Liver (tissue), 9 donors: ENCODE measurements around the gene LDB3. TPM values are rescaled to one million over a fixed set of nuclear protein-coding genes. Genes with fewer than 3 reads are reported as not detected.

ENCODE experiments used
- DNase-seq: peaks from one replicate; pipeline ENCODE4 v3.0.0-alpha.2; 2017; ENCODE audit warnings: low spot score
- H3K27ac ChIP-seq, 2 donors: one replicate each; pipeline ENCODE4 v1.7.0; 2013; ENCODE audit warnings: inconsistent platforms in 2 of 2, low read length in 2 of 2, control low read depth in 1 of 2, low read depth in 1 of 2, mild to moderate bottlenecking in 1 of 2
- H3K27me3 ChIP-seq, 4 donors: one replicate each; pipeline versions ENCODE4 v1.6.1 to v1.7.0; 2013; ENCODE audit warnings: low read length in 3 of 4, inconsistent platforms in 1 of 4, mild to moderate bottlenecking in 1 of 4, moderate library complexity in 1 of 4; ENCODE audit not compliant: control insufficient read depth in 4 of 4, insufficient read depth in 4 of 4
- H3K36me3 ChIP-seq, 4 donors: one replicate each; pipeline versions ENCODE4 v1.6.1 to v1.7.0; 2013; ENCODE audit warnings: low read length in 3 of 4, mild to moderate bottlenecking in 3 of 4, low read depth in 1 of 4, moderate library complexity in 1 of 4; ENCODE audit not compliant: control insufficient read depth in 4 of 4, insufficient read depth in 3 of 4
- H3K4me1 ChIP-seq, 4 donors: one replicate each; pipeline versions ENCODE4 v1.6.1 to v1.7.0; 2013; ENCODE audit warnings: low read length in 3 of 4, mild to moderate bottlenecking in 3 of 4, moderate library complexity in 1 of 4; ENCODE audit not compliant: control insufficient read depth in 4 of 4, insufficient read depth in 4 of 4
- H3K4me3 ChIP-seq, 3 donors: one replicate each; pipeline versions ENCODE4 v1.6.1 to v1.7.0; 2013; ENCODE audit warnings: low read length in 3 of 3, control low read depth in 1 of 3, low read depth in 1 of 3, mild to moderate bottlenecking in 1 of 3
- H3K9ac ChIP-seq, 2 donors: one replicate each; pipeline ENCODE4 v1.7.0; 2013; ENCODE audit warnings: low read length in 2 of 2, mild to moderate bottlenecking in 2 of 2, moderate library complexity in 2 of 2, control low read depth in 1 of 2, low read depth in 1 of 2
- H3K9me3 ChIP-seq, 4 donors: one replicate each; pipeline versions ENCODE4 v1.6.1 to v1.7.0; 2013; ENCODE audit warnings: low read length in 3 of 4; ENCODE audit not compliant: control insufficient read depth in 4 of 4
- EGR1 ChIP-seq, 2 donors: IDR thresholded peaks; 2 replicates each; pipeline ENCODE4 v1.6.1; 2016 to 2018; ENCODE audit warnings: antibody characterized with exemption in 2 of 2, low read depth in 2 of 2
- FOXA1 ChIP-seq: IDR thresholded peaks from 2 replicates; pipeline ENCODE4 v1.6.1; 2016; ENCODE audit warnings: antibody characterized with exemption
- FOXA2 ChIP-seq: IDR thresholded peaks from 2 replicates; pipeline ENCODE4 v1.6.1; 2016; ENCODE audit warnings: antibody characterized with exemption
- GABPA ChIP-seq, 2 donors: IDR thresholded peaks in 1 of 2; conservative IDR thresholded peaks in 1 of 2; 2 replicates each; pipeline ENCODE4 v1.6.1; 2016; ENCODE audit warnings: antibody characterized with exemption in 2 of 2, mild to moderate bottlenecking in 1 of 2, moderate library complexity in 1 of 2
- HNF4A ChIP-seq, 2 donors: conservative IDR thresholded peaks; 2 replicates each; pipeline ENCODE4 v1.6.1; 2016; ENCODE audit warnings: antibody characterized with exemption in 2 of 2, mild to moderate bottlenecking in 2 of 2
- HNF4G ChIP-seq: IDR thresholded peaks from 2 replicates; pipeline ENCODE4 v1.6.1; 2016; ENCODE audit warnings: antibody characterized with exemption
- JUND ChIP-seq, 2 donors: IDR thresholded peaks; 2 replicates each; pipeline ENCODE4 v1.6.1; 2016; ENCODE audit warnings: antibody characterized with exemption in 2 of 2
- NR2F2 ChIP-seq: IDR thresholded peaks from 2 replicates; pipeline ENCODE4 v1.6.1; 2016; ENCODE audit warnings: antibody characterized with exemption
- RAD21 ChIP-seq, 2 donors: IDR thresholded peaks; 2 replicates each; pipeline ENCODE4 v1.6.1; 2016; ENCODE audit warnings: antibody characterized with exemption in 2 of 2, mild to moderate bottlenecking in 2 of 2
- RXRA ChIP-seq, 2 donors: IDR thresholded peaks; 2 replicates each; pipeline ENCODE4 v1.6.1; 2017 to 2018; ENCODE audit warnings: antibody characterized with exemption in 2 of 2, mild to moderate bottlenecking in 1 of 2
- SP1 ChIP-seq: IDR thresholded peaks from 2 replicates; pipeline ENCODE4 v1.6.1; 2018; ENCODE audit warnings: antibody characterized with exemption, mild to moderate bottlenecking
- TAF1 ChIP-seq: conservative IDR thresholded peaks from 2 replicates; pipeline ENCODE4 v1.6.1; 2016; ENCODE audit warnings: antibody characterized with exemption, mild to moderate bottlenecking
- YY1 ChIP-seq: IDR thresholded peaks from 2 replicates; pipeline ENCODE4 v1.6.1; 2016; ENCODE audit warnings: antibody characterized with exemption, mild to moderate bottlenecking
- WGBS: extraction: QIAGEN DNeasy Blood & Tissue Kit; methylation state at CpG from one replicate; pipeline ENCODE4 v1.1.7; 2013; 5-methylcytosine and 5-hydroxymethylcytosine counted together
- polyA plus RNA-seq, 2 donors: library from polyadenylated mRNA; stranded (reverse) in 1 of 2; unstranded in 1 of 2; fragments of 200-250 nt in 1 of 2; fragments of >200 nt in 1 of 2; fragmentation: Nextera tagmentation in 1 of 2; extraction: Ambion mirVana in 1 of 2; gene quantifications; one replicate each; pipeline versions ENCODE4 v1.2.1 to v1.2.3, GENCODE V29; 2013 to 2015
- total RNA-seq, 2 donors: library from RNA; depleted of rRNA; stranded (reverse); fragments of >200 nt; gene quantifications; one replicate each; pipeline ENCODE4 v1.2.3, GENCODE V29; 2014
- TF ChIP-seq, protein P1 (sequence below): IDR thresholded peaks from 2 replicates; pipeline ENCODE4 v1.6.1; 2016; ENCODE audit warnings: antibody characterized with exemption
- TF ChIP-seq, protein P2 (sequence below): IDR thresholded peaks from 2 replicates; pipeline ENCODE4 v1.6.1; 2016; ENCODE audit warnings: antibody characterized with exemption, mild to moderate bottlenecking
- TF ChIP-seq, protein P3 (sequence below): fragments of 150-350 bp; IDR thresholded peaks from 2 replicates; pipeline ENCODE4 v1.5.1; 2017; ENCODE audit warnings: improper control_type of control experiment, low read depth, low read length; ENCODE audit not compliant: missing input control
- TF ChIP-seq, protein P4 (sequence below): IDR thresholded peaks from 2 replicates; pipeline ENCODE4 v1.6.1; 2016; ENCODE audit warnings: antibody characterized with exemption
- donor health status: healthy.
- donor health status: healthy.
- donor health status: healthy.
- donor health status: healthy.
- donor health status: healthy.

LDB3 gene
- total and polyA plus RNA-seq, 4 donors, result 0.09 to 0.42 (median 0.15) TPM; not detected in 1

DNA sequence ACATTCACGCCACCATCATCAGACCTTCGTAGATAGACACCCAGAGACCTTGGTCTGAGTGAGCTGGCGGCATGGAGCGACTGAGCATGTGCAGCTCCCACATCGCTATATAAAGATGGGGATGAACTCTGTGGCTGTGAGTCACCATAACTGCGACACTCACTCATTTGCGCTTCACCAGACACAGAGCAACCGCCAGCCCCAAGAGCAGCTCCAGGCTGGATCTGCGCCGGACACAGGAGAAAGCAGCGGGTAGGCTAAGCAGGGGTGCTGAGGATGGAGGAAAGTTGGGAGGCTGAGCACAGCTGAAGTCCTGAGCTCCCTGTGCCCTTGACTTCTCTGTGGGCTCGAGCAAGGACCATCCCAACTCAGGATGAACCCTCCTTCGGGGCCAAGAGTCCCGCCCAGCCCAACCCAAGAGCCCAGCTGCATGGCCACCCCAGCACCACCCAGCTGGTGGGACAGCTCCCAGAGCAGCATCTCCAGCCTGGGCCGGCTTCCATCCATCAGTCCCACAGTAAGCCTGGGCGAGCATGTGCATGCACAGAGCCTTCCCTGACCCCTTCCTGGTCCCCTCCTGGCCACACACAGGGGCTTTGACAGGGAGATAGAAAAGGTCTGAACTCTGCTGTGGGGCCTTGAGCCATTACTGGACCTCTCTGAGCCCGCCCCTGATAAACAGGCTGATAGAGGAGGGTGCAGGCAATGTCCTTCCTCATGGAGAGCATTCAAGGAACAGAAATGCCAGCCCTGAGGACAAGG, 13.7 kb upstream of the LDB3 start, which contains the start of gene OPN4:
Gene OPN4 (plus strand): TSS at position 137 of the 762 bp plus-strand sequence. CDS start 237 bp downstream, at position 374.
- Histone ChIP-seq H3K9me3 (no peaks in the 10 kb centered on the region), H3K27ac (no peak within 1 kb of the TSS), H3K36me3 (no peaks in the 10 kb centered on the region), H3K9ac (no peak within 1 kb of the TSS), H3K27me3 (no peaks in the 10 kb centered on the region), H3K4me1 (peaks cover 0 to under 1% (median 0%) of the 10 kb centered on the region in 4 donors), H3K4me3 (no peak within 1 kb of the TSS)
- TF ChIP-seq FOXA2, result no peak
- TF ChIP-seq, protein P1, sequence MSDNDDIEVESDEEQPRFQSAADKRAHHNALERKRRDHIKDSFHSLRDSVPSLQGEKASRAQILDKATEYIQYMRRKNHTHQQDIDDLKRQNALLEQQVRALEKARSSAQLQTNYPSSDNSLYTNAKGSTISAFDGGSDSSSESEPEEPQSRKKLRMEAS, result no peak
- no peak for TF ChIP-seq JUND (IDR thresholded peaks at IDR 0.05)
- no peak for TF ChIP-seq FOXA1
- TF ChIP-seq GABPA (IDR thresholded peaks at IDR 0.05 in 1 of 2, conservative IDR thresholded peaks at IDR 0.05 in 1 of 2), result no peak
- no peak for TF ChIP-seq HNF4A (conservative IDR thresholded peaks at IDR 0.05)
- TF ChIP-seq, protein P2, sequence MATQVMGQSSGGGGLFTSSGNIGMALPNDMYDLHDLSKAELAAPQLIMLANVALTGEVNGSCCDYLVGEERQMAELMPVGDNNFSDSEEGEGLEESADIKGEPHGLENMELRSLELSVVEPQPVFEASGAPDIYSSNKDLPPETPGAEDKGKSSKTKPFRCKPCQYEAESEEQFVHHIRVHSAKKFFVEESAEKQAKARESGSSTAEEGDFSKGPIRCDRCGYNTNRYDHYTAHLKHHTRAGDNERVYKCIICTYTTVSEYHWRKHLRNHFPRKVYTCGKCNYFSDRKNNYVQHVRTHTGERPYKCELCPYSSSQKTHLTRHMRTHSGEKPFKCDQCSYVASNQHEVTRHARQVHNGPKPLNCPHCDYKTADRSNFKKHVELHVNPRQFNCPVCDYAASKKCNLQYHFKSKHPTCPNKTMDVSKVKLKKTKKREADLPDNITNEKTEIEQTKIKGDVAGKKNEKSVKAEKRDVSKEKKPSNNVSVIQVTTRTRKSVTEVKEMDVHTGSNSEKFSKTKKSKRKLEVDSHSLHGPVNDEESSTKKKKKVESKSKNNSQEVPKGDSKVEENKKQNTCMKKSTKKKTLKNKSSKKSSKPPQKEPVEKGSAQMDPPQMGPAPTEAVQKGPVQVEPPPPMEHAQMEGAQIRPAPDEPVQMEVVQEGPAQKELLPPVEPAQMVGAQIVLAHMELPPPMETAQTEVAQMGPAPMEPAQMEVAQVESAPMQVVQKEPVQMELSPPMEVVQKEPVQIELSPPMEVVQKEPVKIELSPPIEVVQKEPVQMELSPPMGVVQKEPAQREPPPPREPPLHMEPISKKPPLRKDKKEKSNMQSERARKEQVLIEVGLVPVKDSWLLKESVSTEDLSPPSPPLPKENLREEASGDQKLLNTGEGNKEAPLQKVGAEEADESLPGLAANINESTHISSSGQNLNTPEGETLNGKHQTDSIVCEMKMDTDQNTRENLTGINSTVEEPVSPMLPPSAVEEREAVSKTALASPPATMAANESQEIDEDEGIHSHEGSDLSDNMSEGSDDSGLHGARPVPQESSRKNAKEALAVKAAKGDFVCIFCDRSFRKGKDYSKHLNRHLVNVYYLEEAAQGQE, result no peak
- TF ChIP-seq EGR1 (IDR thresholded peaks at IDR 0.05; ENCODE audit: low read depth in 2 of 2), result no peak
- no peak for TF ChIP-seq TAF1
- TF ChIP-seq SP1, result no peak
- no peak for TF ChIP-seq NR2F2
- TF ChIP-seq, protein P3, sequence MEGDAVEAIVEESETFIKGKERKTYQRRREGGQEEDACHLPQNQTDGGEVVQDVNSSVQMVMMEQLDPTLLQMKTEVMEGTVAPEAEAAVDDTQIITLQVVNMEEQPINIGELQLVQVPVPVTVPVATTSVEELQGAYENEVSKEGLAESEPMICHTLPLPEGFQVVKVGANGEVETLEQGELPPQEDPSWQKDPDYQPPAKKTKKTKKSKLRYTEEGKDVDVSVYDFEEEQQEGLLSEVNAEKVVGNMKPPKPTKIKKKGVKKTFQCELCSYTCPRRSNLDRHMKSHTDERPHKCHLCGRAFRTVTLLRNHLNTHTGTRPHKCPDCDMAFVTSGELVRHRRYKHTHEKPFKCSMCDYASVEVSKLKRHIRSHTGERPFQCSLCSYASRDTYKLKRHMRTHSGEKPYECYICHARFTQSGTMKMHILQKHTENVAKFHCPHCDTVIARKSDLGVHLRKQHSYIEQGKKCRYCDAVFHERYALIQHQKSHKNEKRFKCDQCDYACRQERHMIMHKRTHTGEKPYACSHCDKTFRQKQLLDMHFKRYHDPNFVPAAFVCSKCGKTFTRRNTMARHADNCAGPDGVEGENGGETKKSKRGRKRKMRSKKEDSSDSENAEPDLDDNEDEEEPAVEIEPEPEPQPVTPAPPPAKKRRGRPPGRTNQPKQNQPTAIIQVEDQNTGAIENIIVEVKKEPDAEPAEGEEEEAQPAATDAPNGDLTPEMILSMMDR, result no peak
- TF ChIP-seq RAD21 (IDR thresholded peaks at IDR 0.05), result no peak
- TF ChIP-seq, protein P4, sequence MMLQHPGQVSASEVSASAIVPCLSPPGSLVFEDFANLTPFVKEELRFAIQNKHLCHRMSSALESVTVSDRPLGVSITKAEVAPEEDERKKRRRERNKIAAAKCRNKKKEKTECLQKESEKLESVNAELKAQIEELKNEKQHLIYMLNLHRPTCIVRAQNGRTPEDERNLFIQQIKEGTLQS, result no peak
- no peak for TF ChIP-seq HNF4G
- WGBS, result 90% methylated on average over 17 of the region's 17 CpGs
- no peak for DNase-seq

DNA sequence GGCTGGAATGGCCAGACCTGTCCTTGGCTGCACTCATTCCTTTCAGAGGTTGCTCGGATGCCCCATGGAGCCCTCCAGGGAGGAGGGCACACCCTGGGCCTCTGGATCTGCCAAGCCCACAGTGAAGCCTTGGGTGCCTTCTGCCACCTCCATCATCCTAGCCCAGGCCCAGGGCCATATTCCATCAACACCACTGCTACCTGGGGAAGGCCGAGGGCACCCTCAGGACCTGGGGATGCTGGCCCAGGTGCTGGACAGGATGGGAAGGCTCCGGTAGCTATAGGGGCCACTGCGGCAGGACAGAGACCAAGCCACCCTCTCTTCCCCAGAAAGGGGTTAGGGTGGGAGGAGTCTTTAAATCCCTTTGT, 13.2 kb upstream of the LDB3 start:
- 93% methylated on average over 4 of the region's 4 CpGs for WGBS

More for the DNA sequence above, 13.2 kb upstream of the LDB3 start:
- DNase-seq, result no peak
- no peaks in the 10 kb centered on the region for H3K36me3 ChIP-seq
- no peak overlapping the region for H3K27ac ChIP-seq
- TF ChIP-seq, protein P2, result no peak
- TF ChIP-seq, protein P4, result no peak
- TF ChIP-seq EGR1 (IDR thresholded peaks at IDR 0.05; ENCODE audit: low read depth in 2 of 2) (no peak), GABPA (IDR thresholded peaks at IDR 0.05 in 1 of 2, conservative IDR thresholded peaks at IDR 0.05 in 1 of 2) (no peak), FOXA1 (no peak), SP1 (no peak), HNF4A (conservative IDR thresholded peaks at IDR 0.05) (no peak), HNF4G (no peak), RXRA (IDR thresholded peaks at IDR 0.05) (no peak), YY1 (no peak)
- TF ChIP-seq, protein P1, result no peak
- no peak overlapping the region for H3K9ac ChIP-seq
- no peaks in the 10 kb centered on the region for H3K9me3 ChIP-seq
- no peaks in the 10 kb centered on the region for H3K27me3 ChIP-seq
- no peaks in the 10 kb centered on the region for H3K4me1 ChIP-seq
- no peak overlapping the region for H3K4me3 ChIP-seq
